D721Med (cell line): ENCODE results near the gene KIN.

Source experiments
- DNase-seq: peaks from one replicate; pipeline ENCODE4 v3.0.0; 2011; ENCODE audit warnings: low spot score; ENCODE audit not compliant: insufficient read length
- FAIRE-seq: peaks from 2 replicates; lab custom pipeline; 2011; peaks lifted over from hg19 to GRCh38; lab: Jason Lieb, UNC
- TF ChIP-seq, protein P1 (sequence below): IDR thresholded peaks from 2 replicates; pipeline ENCODE4 v1.5.1; 2012; ENCODE audit warnings: mild to moderate bottlenecking, control low read depth; ENCODE audit not compliant: insufficient read depth; ENCODE audit errors: missing control alignments

The KIN gene

GRCh38 chr10:7811000-7811399, 23.2 kb upstream of the KIN start:
- TF ChIP-seq, protein P1, sequence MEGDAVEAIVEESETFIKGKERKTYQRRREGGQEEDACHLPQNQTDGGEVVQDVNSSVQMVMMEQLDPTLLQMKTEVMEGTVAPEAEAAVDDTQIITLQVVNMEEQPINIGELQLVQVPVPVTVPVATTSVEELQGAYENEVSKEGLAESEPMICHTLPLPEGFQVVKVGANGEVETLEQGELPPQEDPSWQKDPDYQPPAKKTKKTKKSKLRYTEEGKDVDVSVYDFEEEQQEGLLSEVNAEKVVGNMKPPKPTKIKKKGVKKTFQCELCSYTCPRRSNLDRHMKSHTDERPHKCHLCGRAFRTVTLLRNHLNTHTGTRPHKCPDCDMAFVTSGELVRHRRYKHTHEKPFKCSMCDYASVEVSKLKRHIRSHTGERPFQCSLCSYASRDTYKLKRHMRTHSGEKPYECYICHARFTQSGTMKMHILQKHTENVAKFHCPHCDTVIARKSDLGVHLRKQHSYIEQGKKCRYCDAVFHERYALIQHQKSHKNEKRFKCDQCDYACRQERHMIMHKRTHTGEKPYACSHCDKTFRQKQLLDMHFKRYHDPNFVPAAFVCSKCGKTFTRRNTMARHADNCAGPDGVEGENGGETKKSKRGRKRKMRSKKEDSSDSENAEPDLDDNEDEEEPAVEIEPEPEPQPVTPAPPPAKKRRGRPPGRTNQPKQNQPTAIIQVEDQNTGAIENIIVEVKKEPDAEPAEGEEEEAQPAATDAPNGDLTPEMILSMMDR = no peak
- no peak for FAIRE-seq
- no peak for DNase-seq

DNA sequence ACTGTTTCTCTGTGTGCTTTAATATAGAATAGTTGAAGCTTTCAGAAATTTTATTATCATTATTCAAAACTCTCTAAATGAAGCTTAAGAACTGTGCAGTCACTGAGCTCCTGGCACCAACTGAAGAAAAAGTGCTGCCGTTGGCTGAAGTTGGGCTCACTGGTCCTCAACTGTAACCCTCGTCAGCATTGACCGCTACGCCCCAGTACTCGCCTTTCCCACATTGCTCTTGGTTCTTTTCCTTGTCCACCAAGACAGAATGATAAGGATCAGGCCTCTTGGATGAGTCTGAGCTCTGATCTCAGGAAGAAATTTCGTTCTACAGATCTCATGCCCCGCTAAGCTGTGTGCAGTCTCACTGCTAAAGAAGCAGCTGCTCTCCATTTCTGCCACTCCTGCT, 22.6 kb upstream of the KIN start:
- TF ChIP-seq, protein P1 = no peak
- DNase-seq (no peak), FAIRE-seq (no peak)

- FAIRE-seq = no peak
- no peak for DNase-seq
- TF ChIP-seq, protein P1 = no peak
Observed at GRCh38 chr10:7808686-7809267, 21.0 kb upstream of the KIN start.

DNA sequence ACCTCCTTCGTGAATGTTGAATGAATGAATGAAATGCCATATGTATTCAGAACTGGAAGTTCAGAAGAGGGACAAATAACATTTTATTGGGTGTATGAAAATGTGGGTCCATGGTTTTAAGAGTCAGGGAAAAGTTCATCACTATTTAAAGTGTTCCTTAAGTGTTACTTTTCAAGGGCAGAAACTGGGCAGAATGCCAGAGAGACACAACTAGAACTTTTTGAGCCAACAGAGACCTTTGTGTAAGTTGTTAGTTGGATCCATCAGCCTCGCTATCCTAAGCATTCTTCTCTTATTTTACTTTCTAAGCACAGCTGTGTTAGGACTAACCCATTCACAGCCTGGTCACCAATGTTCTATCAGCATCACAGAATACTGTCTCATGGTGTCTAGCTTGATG, 16.9 kb upstream of the KIN start:
- TF ChIP-seq, protein P1 = no peak
- no peak for FAIRE-seq

DNA sequence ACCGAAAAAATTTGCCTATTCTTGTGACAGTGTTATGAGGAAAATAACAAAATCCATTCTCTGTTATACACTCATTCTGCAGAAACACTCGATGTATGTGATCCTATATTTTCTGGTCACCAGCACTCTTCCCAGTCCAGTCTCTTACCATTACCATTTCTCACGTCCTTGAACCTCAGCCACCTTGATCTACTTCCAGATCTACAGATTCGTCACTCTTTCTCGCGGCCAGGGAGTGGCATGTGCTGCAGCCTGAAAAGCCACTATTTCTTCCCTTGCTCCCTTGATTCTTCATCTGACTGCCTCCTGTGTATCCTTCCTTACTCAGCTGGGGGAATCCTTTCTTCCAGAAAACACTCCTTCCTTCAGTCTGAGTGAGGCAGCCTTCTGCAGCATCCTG, 16.4 kb upstream of the KIN start:
- DNase-seq (no peak), FAIRE-seq (no peak)
- TF ChIP-seq, protein P1 = no peak

More for the DNA sequence above, 16.9 kb upstream of the KIN start:
- DNase-seq = no peak

GRCh38 chr10:7802606-7803005, 14.8 kb upstream of the KIN start:
- FAIRE-seq = no peak
- TF ChIP-seq, protein P1 = no peak
- DNase-seq = no peak

GRCh38 chr10:7797582-7797981, 9.8 kb upstream of the KIN start:
- FAIRE-seq (no peak), DNase-seq (no peak)

More at GRCh38 chr10:7797582-7797981, 9.8 kb upstream of the KIN start:
- TF ChIP-seq, protein P1 = no peak
